ENCODE results near the gene FOXS1.
"Not testable (repeated sequence)": the region's sequence is repeated elsewhere in the genome, so short reads cannot be mapped to it uniquely, and the experiment has no call there.

Gene FOXS1

GRCh38 chr20:31820228-31820627, 25.2 kb downstream of the FOXS1 start:
- DNase-seq, result no peak

- DNase-seq, result no peak
These were observed 26.2 kb downstream of the FOXS1 start, which contains the start of gene MYLK2 for GRCh38 chr20:31819083-31819784. TSS of gene MYLK2 (plus strand) at chr20:31819356. CDS start at chr20:31819581, 225 bp downstream.

GRCh38 chr20:31818376-31818908, 27.0 kb downstream of the FOXS1 start:
- DNase-seq, result no peak

- no peak for DNase-seq
These were observed 27.9 kb downstream of the FOXS1 start for GRCh38 chr20:31817461-31817860.

DNA sequence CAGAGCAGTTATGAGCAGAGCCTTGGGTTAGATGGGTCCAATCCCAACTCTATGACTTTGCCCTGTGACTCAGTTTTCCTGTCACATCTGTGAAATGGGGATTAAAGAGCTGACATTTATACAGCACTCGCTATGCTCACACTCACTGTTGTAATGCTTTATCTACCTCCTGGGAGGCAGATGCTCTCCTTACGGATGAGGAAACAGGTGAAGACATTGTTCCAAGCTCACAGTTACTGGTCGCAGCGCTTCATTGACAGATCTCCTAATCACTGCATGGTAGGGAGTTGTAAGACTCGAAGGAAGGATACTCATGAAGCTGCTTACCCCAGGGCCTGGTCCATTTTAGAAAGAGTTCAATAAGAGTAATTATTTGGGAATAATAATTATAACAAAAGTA, 29.2 kb downstream of the FOXS1 start:
- DNase-seq, result no peak

DNA sequence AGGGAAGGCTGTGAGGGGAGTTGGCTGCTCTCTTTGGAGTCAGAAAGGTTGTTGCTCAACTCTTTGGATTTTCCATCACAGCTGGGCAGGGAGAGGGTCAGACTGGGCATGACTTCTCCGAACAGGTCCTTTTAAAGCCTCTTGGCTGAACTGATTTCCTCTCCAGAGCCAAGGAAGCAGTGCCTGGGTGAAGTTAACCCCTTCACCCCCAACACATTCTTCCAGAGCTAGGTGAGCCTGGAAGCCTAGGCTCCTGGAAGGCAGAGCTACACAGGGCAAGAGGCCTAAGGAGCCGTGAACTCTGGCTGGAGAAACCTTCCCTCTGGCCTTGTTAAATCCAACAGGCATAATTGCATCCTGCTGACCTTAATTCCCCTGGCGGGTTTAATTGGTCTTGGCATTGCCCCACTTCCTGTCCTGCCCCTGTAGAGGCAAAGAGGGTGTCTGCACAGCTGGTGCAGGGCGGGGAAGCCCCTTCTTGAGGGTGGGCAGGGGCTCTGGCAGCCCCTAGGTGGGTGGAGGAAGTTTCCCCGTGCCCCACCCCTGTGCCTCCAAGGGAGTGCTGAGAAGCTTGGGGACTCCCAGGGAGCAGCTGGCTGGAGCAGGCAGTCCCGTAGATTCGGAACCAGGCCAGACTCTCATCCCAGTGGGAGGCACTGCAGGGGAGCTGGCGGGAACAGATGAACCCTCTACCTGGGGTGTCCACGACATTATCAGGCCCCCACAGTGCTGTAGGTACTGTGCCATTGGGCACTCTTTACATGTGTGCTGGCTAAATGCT, 29.8 kb downstream of the FOXS1 start:
- DNase-seq, result peak; percentile 45

GRCh38 chr20:31814142-31814541, 31.3 kb downstream of the FOXS1 start:
- not testable (repeated sequence) for DNase-seq

DNA sequence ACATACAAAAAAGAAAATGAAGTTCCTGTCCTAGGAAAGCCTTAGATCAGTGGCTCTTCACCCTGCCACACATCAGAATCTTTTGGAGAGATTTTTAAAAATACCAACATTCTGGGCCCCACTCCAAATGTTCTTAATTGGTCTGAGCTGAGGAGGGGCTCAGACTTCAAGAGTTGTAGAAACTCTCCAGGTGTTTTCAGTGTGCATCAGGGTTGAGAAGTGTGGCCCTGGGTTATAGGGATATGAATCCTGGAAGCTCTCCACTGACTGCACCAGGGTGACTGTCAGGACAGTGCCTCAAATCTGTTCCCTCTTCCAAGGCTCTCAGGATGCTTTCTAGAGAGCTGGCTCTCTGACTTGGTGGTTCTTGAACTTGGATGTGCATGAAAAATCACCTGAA, 31.8 kb downstream of the FOXS1 start:
- DNase-seq, result no peak

DNA sequence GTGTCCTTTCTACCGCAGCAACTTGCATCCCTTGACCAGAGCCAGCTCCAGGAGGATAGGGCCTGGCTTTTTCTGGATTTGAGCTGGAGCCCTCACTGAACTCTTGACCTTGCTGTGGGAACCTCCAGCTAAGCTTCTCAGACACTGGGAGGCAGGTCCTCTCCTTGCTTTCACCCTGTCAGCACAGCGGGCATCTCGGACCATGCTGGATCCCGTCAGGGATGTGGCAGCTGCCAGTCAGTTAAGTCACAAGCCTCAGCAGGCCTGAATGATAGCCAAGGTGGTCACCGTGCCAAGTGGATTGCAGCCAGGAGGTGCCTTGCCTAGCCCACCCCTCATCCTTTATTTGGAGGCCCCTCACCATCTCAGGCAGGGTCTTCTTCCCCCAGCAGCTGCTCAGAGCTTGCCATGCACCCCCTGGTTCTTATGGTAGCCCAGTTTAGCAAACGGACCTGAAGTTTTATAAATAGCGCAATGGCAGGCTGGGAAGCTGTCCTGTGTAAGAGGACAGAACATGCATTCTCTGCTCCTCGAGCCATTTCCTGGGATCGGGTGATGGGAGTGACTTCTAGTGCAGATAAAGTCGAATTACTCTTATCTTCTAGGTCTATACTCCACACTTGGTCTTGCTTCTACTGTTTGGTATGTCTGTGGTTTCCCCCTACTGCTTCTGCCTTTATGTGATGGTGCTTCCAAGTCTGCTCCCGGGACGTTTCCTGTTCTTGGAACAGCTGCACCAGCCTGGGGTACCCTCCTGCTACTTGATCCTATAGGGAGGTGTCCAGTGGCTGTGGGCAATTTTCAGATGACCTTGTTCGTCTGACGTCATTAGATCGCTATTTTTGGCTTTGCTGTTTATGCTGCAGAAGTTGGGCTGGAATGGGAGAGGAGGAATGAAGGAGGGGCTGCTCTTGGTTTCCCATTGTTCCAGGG, 33.3 kb downstream of the FOXS1 start:
- no peak for DNase-seq

DNA sequence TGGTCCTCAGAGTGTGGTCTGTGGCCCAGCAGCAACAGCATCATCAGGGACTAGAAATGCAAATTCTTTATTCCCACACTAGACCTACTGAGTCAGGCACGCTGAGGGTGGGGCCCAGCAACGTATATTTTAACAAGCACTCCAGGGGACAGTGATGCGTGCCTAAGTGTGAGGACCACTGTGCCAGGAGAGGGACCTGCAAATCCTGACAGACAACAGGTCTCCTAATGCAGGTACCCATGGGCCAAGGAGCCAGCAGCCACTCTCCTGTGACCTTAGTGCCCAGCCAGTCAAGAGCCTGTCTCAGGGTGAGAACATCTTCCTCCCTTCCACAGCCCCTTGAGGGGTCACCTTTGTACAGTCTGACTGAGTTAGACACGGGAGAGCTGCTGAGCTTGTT, 34.2 kb downstream of the FOXS1 start:
- DNase-seq, result no peak

DNA sequence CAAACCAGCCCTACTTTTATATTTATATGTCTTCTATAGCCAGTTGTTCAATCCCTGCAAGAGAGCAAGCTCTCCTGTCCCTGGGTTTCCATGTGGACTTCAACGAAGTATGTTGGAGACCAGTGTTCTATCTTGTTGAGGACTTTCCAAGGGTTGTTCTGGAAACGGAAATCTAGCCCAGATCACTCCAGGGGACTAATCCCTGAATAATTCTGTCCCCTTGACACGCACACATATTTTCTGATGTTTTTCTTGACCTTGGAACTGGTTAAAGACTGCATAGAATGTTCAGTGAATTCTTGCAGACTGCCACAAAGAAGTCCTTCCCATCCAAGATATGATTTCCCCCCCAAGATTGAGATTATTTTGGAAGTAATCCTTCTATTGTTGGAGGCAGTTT, 35.7 kb downstream of the FOXS1 start:
- DNase-seq, result no peak

DNA sequence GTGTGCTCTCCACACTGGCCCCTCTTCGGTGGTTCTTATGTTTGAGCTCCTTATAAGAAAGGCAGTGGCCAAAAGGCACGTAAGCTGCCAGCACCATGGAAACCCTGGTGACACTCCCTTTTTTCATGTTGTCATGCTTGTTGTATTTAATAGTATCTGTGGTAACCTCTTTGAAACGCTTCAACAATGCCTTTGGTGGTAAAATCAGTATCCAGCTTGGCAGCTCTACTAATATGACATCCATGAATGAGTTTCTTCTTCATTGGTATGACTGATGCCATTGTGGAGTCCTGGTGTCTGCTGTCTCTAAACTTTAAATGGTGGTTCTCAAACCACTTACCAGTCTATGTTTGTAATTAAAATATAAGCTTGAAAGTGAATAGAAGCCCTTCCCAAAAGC, 36.9 kb downstream of the FOXS1 start:
- no peak for DNase-seq

DNA sequence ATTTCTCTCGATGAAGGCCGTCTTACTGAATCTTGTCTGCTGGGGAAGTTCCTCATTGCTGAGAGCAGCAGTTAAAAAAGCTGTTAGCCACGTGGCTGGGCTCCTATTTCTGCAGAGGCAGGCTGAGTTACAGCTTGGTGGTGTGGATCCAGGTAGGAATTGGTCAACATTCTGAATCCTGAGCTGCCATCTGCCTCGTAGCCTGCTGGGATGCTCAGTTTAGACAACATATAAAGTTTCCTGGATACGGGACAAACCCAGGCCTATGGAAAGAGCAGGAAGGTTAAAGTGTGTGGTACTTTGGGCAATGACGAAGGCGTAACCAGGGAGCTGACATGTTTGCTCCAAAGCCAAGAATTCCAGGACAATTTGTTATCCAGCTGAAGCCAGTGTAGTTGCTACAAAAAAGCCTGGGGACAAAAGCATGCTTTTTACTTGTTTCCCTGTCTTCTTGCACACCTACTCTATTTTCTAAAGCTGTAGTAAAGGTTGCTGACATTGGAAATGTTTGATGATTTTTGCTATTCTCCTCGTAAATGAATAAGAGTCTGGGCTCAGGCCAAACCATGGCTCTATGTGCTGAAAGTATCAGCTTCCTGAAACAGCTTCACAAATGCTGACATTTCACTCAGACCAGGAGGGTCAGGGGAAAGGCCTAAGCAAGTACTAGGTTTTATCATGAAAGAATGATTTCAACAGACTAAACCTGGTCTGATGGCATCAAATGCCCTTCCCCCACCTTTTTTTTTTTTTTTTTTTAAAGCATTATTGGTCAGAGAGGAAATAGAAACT, 38.6 kb downstream of the FOXS1 start:
- no peak for DNase-seq

DNA sequence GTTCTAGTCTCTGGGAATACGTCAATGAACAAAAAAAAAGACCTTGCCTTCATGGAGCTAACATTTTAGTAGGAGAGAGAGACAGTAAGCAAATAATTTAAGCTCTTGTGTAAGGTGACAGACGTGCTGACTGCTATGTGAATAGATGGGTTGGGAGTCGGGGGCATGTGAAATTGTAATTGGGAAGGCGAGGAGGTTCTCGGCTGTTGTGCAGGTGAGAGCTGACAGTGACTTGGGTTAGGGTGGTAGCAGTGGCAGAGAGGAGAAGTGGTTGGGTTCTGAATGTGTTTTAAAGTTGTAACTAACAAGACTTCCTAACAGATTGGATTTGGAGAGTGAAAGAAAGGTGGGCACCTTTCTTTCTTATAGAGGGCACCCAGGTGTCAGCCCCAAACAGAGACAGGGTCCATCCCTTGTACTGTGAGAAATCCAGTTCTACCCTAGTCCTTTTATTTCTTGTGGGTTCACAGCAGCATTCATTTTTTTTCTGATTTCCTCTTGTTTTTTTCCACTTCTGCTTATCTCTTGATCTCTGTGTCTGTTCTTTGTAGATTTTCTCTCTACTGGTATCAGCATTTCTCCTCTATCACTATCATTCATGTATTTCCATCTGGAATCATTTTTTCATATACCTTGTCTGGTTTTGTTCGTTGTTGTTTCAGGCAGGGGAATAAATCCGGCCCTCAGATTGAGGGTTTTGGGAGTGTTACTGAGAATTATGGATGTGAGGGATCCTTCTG, 41.7 kb downstream of the FOXS1 start:
- no peak for DNase-seq

- no peak for DNase-seq
These were observed 43.9 kb downstream of the FOXS1 start for GRCh38 chr20:31801508-31801907.

DNA sequence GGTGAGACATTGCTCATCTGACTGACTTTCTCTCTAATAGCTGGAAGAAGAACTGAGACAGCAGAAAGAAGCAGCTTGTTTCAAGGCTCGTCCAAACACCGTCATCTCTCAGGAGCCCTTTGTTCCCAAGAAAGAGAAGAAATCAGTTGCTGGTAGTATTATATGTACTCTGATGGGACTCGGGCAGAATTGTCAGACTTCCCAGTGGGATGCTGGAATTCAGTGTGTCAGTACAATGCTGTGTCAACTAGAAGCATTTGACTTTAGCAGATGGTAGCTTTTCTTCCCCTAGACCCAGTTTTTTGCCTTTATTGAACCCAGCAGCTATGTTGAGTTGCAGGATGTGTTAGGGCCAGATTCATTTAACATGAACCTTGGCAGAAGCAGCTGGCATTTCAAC, 48.0 kb downstream of the FOXS1 start:
- DNase-seq, result no peak

Measured in activated CD8-positive, alpha-beta memory T cell treated with anti-CD3 and anti-CD28 coated beads, Interleukin-2, amount 50 U/mL, for 48 hours (primary cell).